BJ (cell line): ENCODE data around the gene ACSS1. TPM values are rescaled to one million over a fixed set of nuclear protein-coding genes. Genes with fewer than 3 reads are reported as not detected.

Experiments
- CTCF ChIA-PET: fragments of 350-600 bp; formaldehyde crosslinking; extraction: SDS; loops from one replicate; lab custom pipeline; 2021; ENCODE audit warnings: antibody characterized with exemption, inconsistent platforms; lab: Yijun Ruan, JAX
- POLR2A ChIA-PET: fragments of 300-600 bp; sonication (Branson Sonifier 250); formaldehyde crosslinking; extraction: SDS; loops from one replicate; lab custom pipeline; 2021; ENCODE audit warnings: antibody characterized with exemption; lab: Charles Lee
- DNase-seq: peaks from one replicate; pipeline ENCODE4 v3.0.0-alpha.2; 2011; ENCODE audit warnings: low read depth
- H3K27me3 ChIP-seq: 2 replicates; pipeline ENCODE4 v1.6.0; 2011; ENCODE audit warnings: low read length; ENCODE audit not compliant: control insufficient read depth, insufficient read depth
- H3K36me3 ChIP-seq: 2 replicates; pipeline ENCODE4 v1.5.1; 2011; ENCODE audit warnings: low read length; ENCODE audit not compliant: control insufficient read depth, insufficient read depth
- H3K4me3 ChIP-seq: 2 replicates; pipeline ENCODE4 v1.5.1; 2011; ENCODE audit warnings: low read depth, mild to moderate bottlenecking, control low read depth, low read length
- CTCF ChIP-seq: IDR thresholded peaks from 2 replicates; pipeline ENCODE4 v1.5.1; 2011; ENCODE audit warnings: low read depth, mild to moderate bottlenecking, control low read depth, inconsistent platforms, low read length, moderate library complexity; ENCODE audit not compliant: insufficient read depth
- polyA plus RNA-seq: library from polyadenylated mRNA; depleted of rRNA; stranded (reverse); fragments of >200 nt; gene quantifications from 2 replicates; pipeline ENCODE4 v1.2.3, GENCODE V29; 2011

The ACSS1 gene
- polyA plus RNA-seq, 1 experiment: 6.3 TPM

GRCh38 chr20:24986436-24987015, 71.4 kb downstream of the ACSS1 start:
- CTCF ChIA-PET: interaction anchor here (0.9 kb wide), 1 partner anchor 8 kb away, joined by 4 read pairs; no protein-coding TSS in a partner anchor
- POLR2A ChIA-PET: no interaction called here
- DNase-seq: no peak
- Histone ChIP-seq H3K36me3 (no peaks in the 10 kb centered on the region), H3K27me3 (no peaks in the 10 kb centered on the region), H3K4me3 (no peak overlapping the region)
- no peak for TF ChIP-seq CTCF

- ChIA-PET CTCF (interaction anchor here (0.9 kb wide), 1 partner anchor 9 kb away, joined by 4 read pairs; no protein-coding TSS in a partner anchor), POLR2A (no interaction called here)
- TF ChIP-seq CTCF: no peak
- DNase-seq: no peak
- no peak overlapping the region for H3K4me3 ChIP-seq
- no peaks in the 10 kb centered on the region for H3K27me3 ChIP-seq
- H3K36me3 ChIP-seq: 0 out of 2 replicates have a peak, but pooled peaks cover 1% of the 10 kb centered on the region
Observed at GRCh38 chr20:24985802-24986201, 72.1 kb downstream of the ACSS1 start.

- DNase-seq: no peak
- ChIA-PET POLR2A (no interaction called here), CTCF (no interaction called here)
- no peak for TF ChIP-seq CTCF
- no peaks in the 10 kb centered on the region for H3K27me3 ChIP-seq
- H3K36me3 ChIP-seq: peaks cover 6% of the 10 kb centered on the region; the same call in 1 of the 2 replicates
- H3K4me3 ChIP-seq: no peak overlapping the region
Observed at GRCh38 chr20:24984961-24985640, 72.8 kb downstream of the ACSS1 start.

- TF ChIP-seq CTCF: no peak
- ChIA-PET CTCF (interaction anchor here (1.3 to 1.5 kb wide), 2 partner anchors 10 to 81 kb away, joined by 3 to 4 read pairs; no protein-coding TSS in a partner anchor), POLR2A (no interaction called here)
- Histone ChIP-seq H3K4me3 (no peak overlapping the region), H3K36me3 (peaks cover 6% of the 10 kb centered on the region), H3K27me3 (no peaks in the 10 kb centered on the region)
- no peak for DNase-seq
Observed at GRCh38 chr20:24983896-24984295, 74.0 kb downstream of the ACSS1 start.

GRCh38 chr20:24981790-24982189, 76.1 kb downstream of the ACSS1 start:
- ChIA-PET POLR2A (no interaction called here), CTCF (no interaction called here)
- no peak overlapping the region for H3K4me3 ChIP-seq
- no peaks in the 10 kb centered on the region for H3K27me3 ChIP-seq
- no peak for DNase-seq
- TF ChIP-seq CTCF: no peak
- H3K36me3 ChIP-seq: peaks cover 6% of the 10 kb centered on the region
